ENCODE results near the gene COMMD3. TPM values are rescaled to one million over a fixed set of nuclear protein-coding genes. Genes with fewer than 3 reads are reported as not detected.

The COMMD3 gene
- polyA plus RNA-seq, 1 donor from 2014 or later = 272 TPM

DNA sequence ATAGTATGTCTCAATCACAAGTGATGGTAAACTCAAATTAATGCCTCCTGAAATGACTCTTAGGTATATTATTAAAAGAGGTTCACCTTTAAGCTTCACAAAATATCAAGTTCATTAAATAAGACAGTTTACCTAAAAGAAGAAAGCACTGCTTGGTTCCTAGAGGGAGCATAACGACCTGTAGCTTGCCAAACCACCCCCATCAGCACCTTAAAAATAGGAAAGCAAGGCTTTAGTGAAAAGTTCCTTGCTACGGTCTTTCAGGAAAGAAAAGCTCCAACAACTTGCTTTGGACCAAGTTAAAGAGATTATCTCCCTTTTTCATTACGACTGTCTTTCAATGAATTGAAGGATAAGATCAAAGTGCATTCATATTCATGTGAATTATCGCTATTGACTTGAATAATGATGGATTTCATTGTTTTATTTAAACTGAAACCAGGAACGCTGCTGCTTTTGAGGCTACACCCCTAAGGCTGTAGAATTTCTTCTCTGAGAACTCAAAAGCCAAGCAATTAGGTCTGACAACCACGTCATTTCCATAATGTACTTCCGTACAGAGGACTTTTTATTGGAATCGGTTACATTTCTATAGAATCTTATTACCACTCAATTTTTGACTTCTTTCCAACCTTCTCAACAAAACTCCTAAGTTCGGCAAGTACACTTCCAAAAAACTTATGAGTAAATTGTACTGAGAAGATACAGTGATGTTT lies 22.2 kb downstream of the COMMD3 start:
- H3K9me2 ChIP-seq (ENCODE audit: insufficient read depth, low read length) = no peaks in the 10 kb centered on the region
- H3K9ac ChIP-seq (ENCODE audit: low read length) = no peak overlapping the region
- H3K27me3 ChIP-seq (ENCODE audit: insufficient read depth, low read depth, low read length) = peaks cover 100% of the 10 kb centered on the region
- H3K4me3 ChIP-seq (ENCODE audit: low read length) = no peak overlapping the region
- no peak overlapping the region for H3K27ac ChIP-seq (ENCODE audit: low read length)
- H4K20me1 ChIP-seq (ENCODE audit: insufficient read depth) = no peaks in the 10 kb centered on the region
- H3K9me3 ChIP-seq (ENCODE audit: low read length) = peaks cover 13% of the 10 kb centered on the region
- H3K36me3 ChIP-seq (ENCODE audit: insufficient read depth, low read length) = no peaks in the 10 kb centered on the region
- H2AFZ ChIP-seq (ENCODE audit: low read depth, low read length) = no peak overlapping the region
- H3K79me2 ChIP-seq (replicated peaks; ENCODE audit: insufficient read depth, low read length) = no peaks in the 10 kb centered on the region
- peaks cover 6% of the 10 kb centered on the region for H3F3A ChIP-seq (ENCODE audit: insufficient read depth, low read length, poor library complexity, severe bottlenecking)
- H3K4me2 ChIP-seq (ENCODE audit: low read length) = no peak overlapping the region
- TF ChIP-seq TAF1 (IDR thresholded peaks at IDR 0.05; ENCODE audit: low read depth) (no peak), POLR2AphosphoS5 (IDR thresholded peaks at IDR 0.05) (peak; percentile 2)

DNA sequence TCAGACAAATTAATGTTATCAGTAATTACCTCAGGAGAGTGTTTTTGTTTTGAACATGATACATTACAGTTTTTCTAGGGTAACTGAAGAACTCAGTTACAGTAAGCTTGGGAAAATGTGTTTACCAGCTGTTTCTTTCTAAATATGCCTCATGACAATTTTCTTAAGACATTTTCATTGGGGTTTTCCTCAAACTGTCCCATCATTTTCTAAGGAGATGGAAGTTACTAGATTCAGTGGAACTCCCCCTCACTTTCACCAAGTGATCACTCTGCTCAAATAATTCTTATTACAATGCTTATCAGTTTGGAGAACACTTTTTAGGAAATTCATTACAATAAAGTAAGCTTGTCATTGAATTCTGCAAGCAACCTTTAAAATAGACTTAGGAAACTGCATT lies 22.7 kb downstream of the COMMD3 start:
- H3K27me3 ChIP-seq (ENCODE audit: insufficient read depth, low read depth, low read length) = peaks cover 100% of the 10 kb centered on the region

More for the DNA sequence above, 22.7 kb downstream of the COMMD3 start:
- H4K20me1 ChIP-seq (ENCODE audit: insufficient read depth) = no peaks in the 10 kb centered on the region
- H3F3A ChIP-seq (ENCODE audit: insufficient read depth, low read length, poor library complexity, severe bottlenecking) = peaks cover 6% of the 10 kb centered on the region
- no peaks in the 10 kb centered on the region for H3K9me2 ChIP-seq (ENCODE audit: insufficient read depth, low read length)
- H3K4me2 ChIP-seq (ENCODE audit: low read length) = no peak overlapping the region
- H3K27ac ChIP-seq (ENCODE audit: low read length) = no peak overlapping the region
- H3K9me3 ChIP-seq (ENCODE audit: low read length) = peaks cover 7% of the 10 kb centered on the region
- no peaks in the 10 kb centered on the region for H3K79me2 ChIP-seq (replicated peaks; ENCODE audit: insufficient read depth, low read length)
- no peak overlapping the region for H2AFZ ChIP-seq (ENCODE audit: low read depth, low read length)
- H3K9ac ChIP-seq (ENCODE audit: low read length) = no peak overlapping the region
- H3K36me3 ChIP-seq (ENCODE audit: insufficient read depth, low read length) = no peaks in the 10 kb centered on the region
- no peak overlapping the region for H3K4me3 ChIP-seq (ENCODE audit: low read length)
- TF ChIP-seq, protein P1, sequence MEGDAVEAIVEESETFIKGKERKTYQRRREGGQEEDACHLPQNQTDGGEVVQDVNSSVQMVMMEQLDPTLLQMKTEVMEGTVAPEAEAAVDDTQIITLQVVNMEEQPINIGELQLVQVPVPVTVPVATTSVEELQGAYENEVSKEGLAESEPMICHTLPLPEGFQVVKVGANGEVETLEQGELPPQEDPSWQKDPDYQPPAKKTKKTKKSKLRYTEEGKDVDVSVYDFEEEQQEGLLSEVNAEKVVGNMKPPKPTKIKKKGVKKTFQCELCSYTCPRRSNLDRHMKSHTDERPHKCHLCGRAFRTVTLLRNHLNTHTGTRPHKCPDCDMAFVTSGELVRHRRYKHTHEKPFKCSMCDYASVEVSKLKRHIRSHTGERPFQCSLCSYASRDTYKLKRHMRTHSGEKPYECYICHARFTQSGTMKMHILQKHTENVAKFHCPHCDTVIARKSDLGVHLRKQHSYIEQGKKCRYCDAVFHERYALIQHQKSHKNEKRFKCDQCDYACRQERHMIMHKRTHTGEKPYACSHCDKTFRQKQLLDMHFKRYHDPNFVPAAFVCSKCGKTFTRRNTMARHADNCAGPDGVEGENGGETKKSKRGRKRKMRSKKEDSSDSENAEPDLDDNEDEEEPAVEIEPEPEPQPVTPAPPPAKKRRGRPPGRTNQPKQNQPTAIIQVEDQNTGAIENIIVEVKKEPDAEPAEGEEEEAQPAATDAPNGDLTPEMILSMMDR (IDR thresholded peaks at IDR 0.05; ENCODE audit: poor library complexity, severe bottlenecking) = no peak
- no peak for TF ChIP-seq TAF1 (IDR thresholded peaks at IDR 0.05; ENCODE audit: low read depth)
- TF ChIP-seq EZH2 (IDR thresholded peaks at IDR 0.05; ENCODE audit: borderline replicate concordance, insufficient read depth, low read length, poor library complexity, severe bottlenecking) = no peak
- TF ChIP-seq POLR2AphosphoS5 (IDR thresholded peaks at IDR 0.05) = no peak
- TF ChIP-seq SMC3 (conservative IDR thresholded peaks at IDR 0.05; ENCODE audit: poor library complexity) = no peak
- TF ChIP-seq EP300 (conservative IDR thresholded peaks at IDR 0.05; ENCODE audit: poor library complexity, severe bottlenecking) = no peak
- TF ChIP-seq, protein P2, sequence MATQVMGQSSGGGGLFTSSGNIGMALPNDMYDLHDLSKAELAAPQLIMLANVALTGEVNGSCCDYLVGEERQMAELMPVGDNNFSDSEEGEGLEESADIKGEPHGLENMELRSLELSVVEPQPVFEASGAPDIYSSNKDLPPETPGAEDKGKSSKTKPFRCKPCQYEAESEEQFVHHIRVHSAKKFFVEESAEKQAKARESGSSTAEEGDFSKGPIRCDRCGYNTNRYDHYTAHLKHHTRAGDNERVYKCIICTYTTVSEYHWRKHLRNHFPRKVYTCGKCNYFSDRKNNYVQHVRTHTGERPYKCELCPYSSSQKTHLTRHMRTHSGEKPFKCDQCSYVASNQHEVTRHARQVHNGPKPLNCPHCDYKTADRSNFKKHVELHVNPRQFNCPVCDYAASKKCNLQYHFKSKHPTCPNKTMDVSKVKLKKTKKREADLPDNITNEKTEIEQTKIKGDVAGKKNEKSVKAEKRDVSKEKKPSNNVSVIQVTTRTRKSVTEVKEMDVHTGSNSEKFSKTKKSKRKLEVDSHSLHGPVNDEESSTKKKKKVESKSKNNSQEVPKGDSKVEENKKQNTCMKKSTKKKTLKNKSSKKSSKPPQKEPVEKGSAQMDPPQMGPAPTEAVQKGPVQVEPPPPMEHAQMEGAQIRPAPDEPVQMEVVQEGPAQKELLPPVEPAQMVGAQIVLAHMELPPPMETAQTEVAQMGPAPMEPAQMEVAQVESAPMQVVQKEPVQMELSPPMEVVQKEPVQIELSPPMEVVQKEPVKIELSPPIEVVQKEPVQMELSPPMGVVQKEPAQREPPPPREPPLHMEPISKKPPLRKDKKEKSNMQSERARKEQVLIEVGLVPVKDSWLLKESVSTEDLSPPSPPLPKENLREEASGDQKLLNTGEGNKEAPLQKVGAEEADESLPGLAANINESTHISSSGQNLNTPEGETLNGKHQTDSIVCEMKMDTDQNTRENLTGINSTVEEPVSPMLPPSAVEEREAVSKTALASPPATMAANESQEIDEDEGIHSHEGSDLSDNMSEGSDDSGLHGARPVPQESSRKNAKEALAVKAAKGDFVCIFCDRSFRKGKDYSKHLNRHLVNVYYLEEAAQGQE (IDR thresholded peaks at IDR 0.05; ENCODE audit: borderline replicate concordance) = no peak
- no peak for TF ChIP-seq MXI1 (conservative IDR thresholded peaks at IDR 0.05; ENCODE audit: poor library complexity, severe bottlenecking)
- no peak for TF ChIP-seq RAD21 (conservative IDR thresholded peaks at IDR 0.05)

All from neural cell (in vitro differentiated cells).